GM10847 (cell line): Measurements from ENCODE around the gene FHIT.

ENCODE experiments used
- POLR2A ChIP-seq: IDR thresholded peaks from 2 replicates; pipeline ENCODE4 v1.6.1; 2011; ENCODE audit not compliant: insufficient read length; ENCODE audit errors: extremely low read depth

Gene FHIT

GRCh38 chr3:60696428-60697125 is 554.7 kb downstream of the FHIT start:
- TF ChIP-seq POLR2A: no peak

GRCh38 chr3:60675424-60675823 is 575.8 kb downstream of the FHIT start:
- no peak for TF ChIP-seq POLR2A

- TF ChIP-seq POLR2A: no peak
Observed at GRCh38 chr3:60674870-60675269, 576.4 kb downstream of the FHIT start.

GRCh38 chr3:60673123-60673522 is 578.1 kb downstream of the FHIT start:
- no peak for TF ChIP-seq POLR2A

GRCh38 chr3:60669636-60670035 is 581.6 kb downstream of the FHIT start:
- no peak for TF ChIP-seq POLR2A

- no peak for TF ChIP-seq POLR2A
Observed at GRCh38 chr3:60660026-60660425, 591.2 kb downstream of the FHIT start.

GRCh38 chr3:60659098-60659497 is 592.2 kb downstream of the FHIT start:
- TF ChIP-seq POLR2A: no peak

- TF ChIP-seq POLR2A: no peak
Observed at GRCh38 chr3:60657972-60658371, 593.3 kb downstream of the FHIT start.

GRCh38 chr3:60652829-60653228 is 598.4 kb downstream of the FHIT start:
- TF ChIP-seq POLR2A: no peak

GRCh38 chr3:60651799-60652198 is 599.5 kb downstream of the FHIT start:
- TF ChIP-seq POLR2A: no peak

- no peak for TF ChIP-seq POLR2A
Observed at GRCh38 chr3:60650171-60650570, 601.1 kb downstream of the FHIT start.

- no peak for TF ChIP-seq POLR2A
Observed at GRCh38 chr3:60645801-60646200, 605.5 kb downstream of the FHIT start.

GRCh38 chr3:60643831-60644230 is 607.4 kb downstream of the FHIT start:
- TF ChIP-seq POLR2A: no peak

- TF ChIP-seq POLR2A: no peak
Observed at GRCh38 chr3:60641354-60641753, 609.9 kb downstream of the FHIT start.

GRCh38 chr3:60636846-60637245 is 614.4 kb downstream of the FHIT start:
- no peak for TF ChIP-seq POLR2A

- TF ChIP-seq POLR2A: no peak
Observed at GRCh38 chr3:60633644-60634043, 617.6 kb downstream of the FHIT start.

- no peak for TF ChIP-seq POLR2A
Observed at GRCh38 chr3:60631509-60631908, 619.7 kb downstream of the FHIT start.
